ENCODE measurements around the gene FKBP14.
"Not testable (repeated sequence)": the region's sequence is repeated elsewhere in the genome, so short reads cannot be mapped to it uniquely, and the experiment has no call there.

FKBP14 gene

DNA sequence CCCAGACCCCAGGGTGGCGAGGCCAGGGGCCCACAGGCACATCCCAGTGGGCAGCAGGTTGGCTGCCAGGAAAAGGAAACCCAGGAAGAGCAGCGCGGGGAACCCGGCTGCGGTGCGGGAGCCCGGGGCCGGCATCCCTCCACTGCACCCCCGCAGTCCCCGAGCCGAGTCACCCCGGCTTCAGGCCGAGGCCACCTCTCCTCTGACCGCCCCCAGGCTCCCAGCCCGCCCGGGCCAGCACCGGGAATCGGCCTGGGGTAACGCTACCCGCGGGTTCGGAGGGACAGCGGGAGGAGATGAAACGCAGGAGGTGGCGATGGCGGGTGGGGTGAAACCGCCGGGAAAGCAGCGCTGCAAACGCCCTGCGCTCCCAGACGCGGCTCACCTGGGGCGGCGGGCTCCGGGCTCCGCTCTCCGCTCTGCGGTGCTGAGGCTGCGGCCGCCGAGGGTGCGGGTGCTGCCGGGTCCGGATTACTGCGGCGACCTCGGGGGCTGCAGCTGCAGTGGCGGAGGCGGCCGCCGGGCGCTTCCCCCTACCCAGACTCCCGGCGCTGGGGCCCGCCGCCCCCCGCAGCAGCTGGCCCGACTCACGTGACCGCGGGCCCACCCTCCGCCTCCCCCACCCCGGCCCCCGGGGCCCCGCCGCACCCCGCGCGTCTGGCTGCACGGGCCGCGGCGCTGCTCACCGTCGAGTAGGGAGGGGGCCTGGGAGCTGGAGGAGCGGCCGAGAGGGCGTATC, 37.1 kb downstream of the FKBP14 start, which contains the start of gene SCRN1:
SCRN1 (minus strand) TSS at position 545 of the 739 bp plus-strand sequence. CDS start 20,734 bp downstream, outside the sequence.
- peak; percentile 53 for DNase-seq

DNA sequence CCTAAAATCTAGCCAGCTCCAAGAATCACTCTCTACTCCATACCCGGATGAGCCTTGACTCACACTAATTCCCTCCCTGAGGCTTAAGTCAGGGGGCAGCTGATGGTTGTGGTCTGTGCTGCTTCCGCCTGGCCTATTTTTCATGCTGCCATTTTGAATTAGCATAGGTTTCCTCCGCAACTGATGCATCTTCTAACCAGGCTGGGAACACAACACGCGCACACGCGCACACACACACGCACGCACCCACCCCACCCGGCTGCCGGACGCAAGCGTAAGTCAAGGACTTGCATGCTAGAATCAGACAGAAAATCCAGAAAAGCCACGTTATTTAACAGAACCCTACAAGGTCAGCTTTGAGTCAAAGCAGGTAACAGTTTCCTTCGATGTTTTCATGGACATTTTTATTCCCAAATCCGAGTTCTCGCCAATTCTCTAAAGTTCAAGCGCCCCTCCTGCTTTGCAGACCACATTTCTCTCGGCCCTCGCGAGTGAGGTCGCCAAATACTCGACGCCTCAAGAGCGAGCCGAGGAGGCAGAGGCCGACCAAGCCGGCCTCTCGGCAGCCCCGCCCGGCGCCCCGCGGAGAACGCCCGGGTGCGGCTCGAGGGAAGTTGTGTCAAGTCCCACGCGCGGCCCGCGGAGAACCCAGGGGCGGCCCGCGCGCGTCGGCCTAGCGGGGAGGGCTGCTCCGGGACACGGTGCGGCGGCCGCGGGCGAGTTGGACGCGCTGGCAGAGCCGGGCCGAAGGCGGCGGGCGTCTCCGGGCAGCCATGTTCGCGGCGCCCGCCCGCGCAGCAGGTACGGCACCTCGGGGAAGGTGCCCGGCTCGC, 37.9 kb downstream of the FKBP14 start:
- DNase-seq: peak; percentile 32

DNA sequence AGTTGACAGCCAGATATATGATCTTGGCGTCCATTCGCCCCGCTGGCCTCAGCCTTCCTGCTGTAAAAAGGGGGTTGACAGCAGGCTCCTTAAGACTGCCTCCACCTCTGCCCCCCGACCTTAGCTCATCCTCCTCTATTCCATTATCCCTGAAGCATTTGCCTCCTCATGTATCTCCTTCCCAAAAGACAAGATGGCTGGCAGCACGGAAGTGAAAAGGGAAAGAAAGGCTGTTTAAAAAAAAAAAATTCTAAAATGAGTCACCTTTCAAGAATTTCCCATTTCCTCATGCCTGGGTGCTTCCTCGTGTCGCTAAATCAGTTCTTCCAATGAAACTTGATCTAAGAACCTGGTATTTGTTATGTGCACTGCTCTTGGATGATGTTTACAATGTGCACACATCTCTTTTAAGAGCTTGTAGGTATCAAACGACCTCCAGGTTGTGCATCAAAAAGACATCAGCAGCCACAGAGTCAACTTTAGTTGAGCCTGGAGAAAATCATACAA, 38.6 kb downstream of the FKBP14 start:
- DNase-seq: no peak

DNA sequence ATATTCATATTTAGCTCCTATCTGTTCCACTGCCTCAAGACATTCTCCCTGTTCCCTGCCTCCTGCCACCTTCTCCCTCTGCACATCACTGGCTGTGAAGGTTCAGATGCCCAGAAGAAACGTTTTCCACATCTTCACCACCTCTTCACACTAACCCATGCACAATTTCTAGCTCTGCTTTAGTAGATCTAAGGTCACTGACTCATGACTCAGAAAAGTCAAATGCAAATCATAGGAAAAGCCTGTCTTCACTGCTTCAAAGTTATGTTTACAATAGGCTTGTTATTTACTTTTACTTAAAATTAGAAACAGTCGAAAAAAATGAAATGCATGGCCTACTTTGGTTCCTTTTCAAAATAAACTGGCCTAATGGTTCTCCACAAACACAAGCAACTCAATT, 39.4 kb downstream of the FKBP14 start:
- DNase-seq: no peak

DNA sequence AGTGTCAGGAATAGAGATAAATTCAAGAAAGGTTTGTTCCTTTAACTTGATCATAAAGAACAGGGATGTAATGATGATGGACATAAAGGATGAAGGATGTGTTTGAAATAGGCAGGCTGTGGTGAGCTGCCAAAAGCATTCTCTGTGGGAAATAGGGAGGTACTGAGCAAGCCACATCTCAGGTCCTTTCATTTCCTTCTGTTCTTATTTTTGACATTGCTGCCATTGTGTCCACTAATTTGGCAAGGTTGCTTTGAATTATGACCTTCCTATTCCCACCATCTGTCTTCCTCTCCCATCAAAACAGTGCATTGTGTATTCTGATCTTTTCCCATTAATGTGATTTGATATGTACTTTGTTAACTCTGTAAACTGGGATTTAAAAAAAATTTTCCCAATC, 46.4 kb downstream of the FKBP14 start:
- no peak for DNase-seq

DNA sequence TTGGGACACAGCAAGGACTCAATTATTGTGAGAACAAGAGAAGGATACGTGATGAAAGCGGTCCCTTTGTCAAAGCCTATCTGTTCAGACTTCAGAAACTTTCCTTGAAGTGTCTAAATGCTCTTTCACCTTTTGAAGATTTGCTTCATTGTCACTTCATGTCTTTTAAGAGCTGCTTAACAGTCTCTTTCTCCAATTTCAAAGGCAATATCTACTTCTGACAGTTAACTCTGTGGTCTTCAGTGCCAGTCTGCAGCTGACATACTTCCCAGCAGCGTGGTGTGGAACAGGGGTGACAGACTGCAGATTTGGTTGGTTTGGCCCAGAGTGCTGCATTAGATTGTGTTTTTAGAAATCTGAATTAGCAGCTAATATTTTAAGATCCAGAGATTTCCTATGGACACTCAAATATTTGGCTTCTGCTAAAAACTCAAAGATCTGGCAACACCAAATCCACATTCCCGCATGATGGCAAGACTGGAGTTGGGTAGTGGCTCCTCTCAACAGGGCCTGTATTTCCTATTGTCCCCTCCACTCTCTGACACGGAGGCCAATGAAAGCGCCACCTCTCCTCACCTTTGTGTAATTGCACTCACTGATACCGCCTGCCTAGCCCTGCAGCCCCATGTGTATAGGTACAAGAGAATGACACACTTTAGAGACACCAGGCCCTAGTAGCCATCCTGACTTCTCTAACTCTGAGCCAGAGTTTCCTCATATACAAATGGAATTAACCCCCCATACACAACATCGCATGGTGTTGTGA, 48.4 kb downstream of the FKBP14 start:
- no peak for DNase-seq

DNA sequence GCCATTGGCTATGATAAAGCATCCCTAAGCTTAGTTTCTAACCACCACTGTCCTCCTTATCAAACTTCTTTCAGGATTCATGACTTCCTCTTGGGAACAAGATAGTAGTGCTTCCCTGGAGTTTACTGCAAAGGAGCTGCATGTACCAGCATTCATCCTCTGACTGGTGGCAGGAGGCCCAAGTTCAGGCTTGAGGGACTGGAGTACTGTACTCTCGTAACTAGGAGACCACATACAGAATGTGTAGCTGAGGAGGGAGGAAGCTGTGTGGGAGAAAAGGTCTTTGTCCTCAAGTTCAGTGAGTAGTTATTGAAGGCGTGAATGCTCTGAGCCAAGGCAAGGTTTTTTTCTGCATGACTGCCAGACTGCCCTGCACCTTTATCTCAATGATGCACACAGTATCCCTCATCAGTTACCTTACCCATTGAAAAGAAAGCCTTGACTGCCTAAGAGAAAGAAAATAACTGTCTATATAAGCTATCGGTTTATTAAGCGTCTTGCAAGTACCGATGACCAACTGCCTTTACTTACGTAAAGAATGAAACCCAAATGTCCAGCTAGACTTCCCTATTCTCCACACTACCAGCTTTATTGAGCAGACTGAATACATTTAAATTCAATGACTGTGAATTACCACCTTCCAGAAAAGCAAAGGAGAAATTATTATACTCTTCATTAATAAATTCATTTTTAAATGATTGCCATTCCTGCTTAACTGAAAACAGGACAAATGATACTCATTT, 49.7 kb downstream of the FKBP14 start:
- no peak for DNase-seq

DNA sequence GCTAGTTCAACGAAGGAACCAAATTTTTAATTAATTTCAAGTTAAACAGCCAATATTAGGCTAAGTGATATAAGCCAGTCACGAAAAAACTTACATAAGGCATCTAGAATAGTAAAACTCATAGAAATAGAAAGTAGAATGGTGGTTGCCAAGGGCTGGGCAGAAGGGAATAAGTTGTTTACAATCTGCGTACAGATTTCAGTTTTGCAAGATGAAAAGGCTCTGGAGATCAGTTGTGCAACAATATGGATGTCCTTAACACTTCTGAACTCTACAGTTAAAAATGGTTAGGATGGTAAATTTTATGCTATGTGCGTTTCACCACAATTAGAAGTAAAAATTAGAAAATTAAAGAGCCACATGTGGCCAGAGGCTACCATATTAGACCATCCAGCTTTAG, 50.2 kb downstream of the FKBP14 start:
- DNase-seq: no peak

DNA sequence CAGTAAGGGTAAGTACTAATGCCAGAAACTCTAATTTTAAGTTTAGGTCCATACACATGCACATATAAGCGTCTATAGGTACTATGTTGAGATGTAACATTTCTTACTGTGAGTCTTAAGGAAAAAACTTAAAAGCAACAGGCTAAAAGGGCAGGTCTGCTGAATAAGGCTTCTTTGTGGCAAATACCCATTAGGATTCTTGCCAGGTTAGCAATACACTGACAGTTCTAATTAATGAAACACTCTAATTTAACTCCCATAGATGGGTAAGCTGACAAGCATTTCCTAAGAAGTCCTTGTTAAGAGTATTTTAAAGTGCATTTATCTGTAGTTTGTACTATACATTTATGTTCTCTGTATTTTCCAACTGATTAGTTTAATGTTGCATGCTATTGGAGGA, 50.9 kb downstream of the FKBP14 start:
- no peak for DNase-seq

DNA sequence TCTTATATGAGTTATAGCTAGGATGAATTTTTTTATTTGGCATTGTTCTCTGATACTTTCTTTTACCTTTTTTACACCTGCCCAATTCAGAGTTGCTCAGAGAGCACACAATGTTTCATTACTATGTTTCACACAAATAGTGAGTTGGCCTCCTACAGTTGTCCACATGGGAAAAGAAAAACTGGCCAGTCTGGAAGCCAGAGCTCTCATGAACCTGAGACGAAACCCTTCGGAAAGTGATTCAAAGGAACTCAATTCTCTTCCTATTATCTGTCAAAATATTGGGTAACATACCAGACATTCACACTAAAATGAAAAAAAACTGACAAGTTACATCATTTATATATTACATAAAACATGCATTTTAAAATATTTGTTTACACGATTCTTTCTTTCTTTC, 52.2 kb downstream of the FKBP14 start:
- DNase-seq: no peak

DNA sequence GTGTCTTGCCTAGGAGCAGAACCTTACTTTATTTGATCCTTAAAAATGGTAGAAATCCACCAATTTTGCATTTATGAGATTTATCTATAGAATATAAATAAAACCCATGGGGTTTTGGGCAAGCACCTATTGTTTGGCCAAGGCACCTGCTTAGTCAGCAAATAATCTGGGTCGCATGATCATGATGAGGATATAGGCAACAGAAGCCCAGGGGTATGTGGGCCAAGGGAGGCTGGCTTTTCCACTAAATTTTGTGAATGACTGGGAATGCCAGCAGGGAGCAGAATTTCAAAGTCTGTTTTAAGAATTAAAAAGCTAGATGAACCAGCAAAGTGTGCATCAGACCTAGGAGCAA, 54.2 kb downstream of the FKBP14 start:
- no peak for DNase-seq

DNA sequence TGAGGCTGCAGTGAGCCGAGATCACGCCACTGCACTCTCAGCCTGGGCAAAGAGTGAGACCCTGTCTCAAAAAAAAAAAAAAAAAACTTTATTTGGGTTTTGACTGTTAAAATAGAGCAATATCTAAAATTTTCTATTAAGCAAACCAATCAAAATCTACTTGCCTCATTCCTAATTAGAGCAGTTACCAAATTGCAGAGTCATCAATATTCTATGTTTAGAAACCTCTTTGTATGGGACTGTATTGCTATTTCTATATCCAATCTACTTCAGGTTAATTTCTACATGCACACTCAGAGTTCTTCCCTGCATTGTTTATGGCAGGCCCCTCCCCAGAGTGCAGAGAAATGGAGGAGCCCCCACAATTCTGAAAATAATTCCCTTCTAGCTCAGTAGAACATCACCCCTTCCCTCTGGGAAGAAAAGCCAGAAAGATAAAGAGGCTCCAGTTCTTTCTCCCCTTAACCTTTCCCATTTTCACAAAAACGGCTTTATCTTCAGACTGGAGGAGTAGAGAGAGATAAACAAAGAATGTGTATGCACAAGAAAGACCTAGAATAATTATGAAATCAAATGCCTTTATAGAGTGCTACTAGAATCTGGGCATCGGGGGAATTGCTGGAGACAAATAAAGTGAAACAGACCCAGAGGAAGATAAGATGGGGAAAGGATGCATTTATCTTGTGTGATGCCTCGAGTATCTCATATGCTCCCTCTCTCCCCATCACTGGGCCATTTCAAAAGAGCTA, 54.8 kb downstream of the FKBP14 start:
- no peak for DNase-seq

DNA sequence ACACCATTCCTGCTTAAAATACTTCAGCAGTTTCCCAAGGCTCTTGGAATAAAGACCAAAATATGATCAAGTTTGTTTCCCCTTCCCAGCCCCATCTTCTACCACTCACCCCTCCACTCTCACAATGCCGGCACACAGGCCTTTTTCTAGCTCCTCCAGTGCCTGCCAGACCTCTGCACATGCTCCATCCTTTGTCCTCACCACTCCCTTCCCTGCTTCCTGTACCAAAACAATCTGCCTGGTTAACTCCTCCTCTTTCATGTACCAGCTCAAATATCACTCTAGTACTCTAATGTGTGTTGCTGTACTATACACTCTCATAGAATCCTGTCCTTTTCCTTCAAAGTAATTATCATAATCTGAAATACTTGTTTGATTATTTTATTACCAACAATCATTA, 56.3 kb downstream of the FKBP14 start:
- no peak for DNase-seq

DNA sequence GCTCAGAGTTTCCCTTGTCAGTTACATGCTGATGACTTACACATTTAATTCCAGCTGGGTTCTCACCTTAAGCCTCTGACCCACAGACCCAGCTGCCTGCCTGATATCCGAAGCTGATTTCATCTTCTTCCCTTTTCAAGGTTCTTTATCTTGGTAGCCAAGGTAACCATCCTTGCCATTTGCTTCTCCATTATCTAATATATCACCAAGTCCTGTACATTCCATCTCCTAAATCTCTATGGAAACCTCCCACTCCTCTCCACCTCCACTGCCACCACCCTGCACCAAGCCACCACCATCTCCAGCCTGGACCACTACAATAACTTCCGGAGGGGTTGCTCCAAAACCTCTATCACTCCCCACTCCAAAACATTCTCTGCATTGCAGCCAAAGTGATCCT, 56.8 kb downstream of the FKBP14 start:
- DNase-seq: no peak

DNA sequence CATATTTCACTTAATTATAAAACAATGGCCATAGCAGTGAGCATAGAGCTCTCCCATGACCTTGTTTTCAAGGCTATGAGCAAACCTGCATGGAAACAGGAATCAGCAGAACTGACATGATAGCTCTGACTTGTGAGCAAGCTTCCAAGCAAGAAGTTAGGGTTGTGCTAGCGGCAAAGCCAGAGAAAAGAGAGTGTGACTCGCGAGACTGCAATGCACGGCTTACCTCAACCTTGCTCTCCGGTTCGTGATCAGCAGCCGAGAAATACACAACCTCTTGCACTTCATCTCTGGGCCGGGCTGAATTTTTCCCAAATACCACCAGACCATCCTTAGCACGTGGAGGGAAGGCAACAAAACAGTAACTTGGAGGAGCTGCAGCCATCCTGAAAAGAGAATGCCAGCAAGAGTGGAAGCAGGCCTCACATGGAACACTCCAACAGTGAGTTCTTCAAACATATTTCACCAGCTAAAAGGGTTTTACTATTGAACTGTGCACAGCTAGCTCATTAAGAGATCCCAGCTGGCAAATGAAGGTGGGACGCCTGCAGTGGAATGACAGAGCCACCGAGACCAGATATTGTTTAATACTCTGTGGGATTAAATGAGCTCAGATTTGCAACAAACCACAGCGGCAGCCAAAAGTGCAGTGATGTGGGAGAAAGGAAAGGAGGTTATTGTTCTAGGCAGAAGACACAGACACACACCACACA, 57.7 kb downstream of the FKBP14 start:
- DNase-seq: no peak

DNA sequence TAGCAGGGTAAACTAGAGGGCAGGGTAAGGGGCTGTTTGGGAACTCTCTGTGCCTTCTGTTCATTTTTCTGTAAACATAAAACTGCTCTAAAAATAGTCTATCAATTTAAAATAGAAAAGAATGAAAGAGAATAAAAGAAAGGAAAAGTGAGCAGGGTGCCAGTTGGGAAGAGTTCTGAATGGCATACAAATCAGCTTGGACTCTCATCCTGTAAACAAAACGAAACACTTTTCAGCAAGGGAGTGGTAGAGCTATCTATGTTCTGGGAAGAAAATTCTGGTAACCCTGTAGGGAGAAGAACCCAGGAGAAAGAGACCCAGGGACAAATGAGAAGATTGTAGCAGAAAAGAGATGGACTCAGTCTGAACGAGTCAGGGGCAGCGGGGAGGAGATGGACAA, 61.5 kb downstream of the FKBP14 start:
- DNase-seq: no peak

DNA sequence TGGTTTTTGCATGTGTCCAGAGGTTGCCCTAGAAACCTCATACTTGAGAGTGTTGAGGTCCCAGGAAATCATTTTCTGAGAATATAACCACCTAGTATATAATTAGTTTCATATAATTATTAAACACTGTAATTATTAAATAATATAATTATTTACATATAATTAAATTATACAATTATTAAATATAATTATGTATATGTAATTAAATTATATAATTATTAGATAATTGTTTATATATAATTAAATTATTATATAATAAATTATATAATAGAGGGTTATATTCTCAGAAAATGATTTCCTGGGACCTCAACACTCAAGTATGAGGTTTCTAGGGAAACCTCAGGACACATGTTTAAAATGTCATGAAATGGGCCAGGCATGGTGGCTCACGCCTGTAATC, 64.5 kb downstream of the FKBP14 start:
- no peak for DNase-seq

DNA sequence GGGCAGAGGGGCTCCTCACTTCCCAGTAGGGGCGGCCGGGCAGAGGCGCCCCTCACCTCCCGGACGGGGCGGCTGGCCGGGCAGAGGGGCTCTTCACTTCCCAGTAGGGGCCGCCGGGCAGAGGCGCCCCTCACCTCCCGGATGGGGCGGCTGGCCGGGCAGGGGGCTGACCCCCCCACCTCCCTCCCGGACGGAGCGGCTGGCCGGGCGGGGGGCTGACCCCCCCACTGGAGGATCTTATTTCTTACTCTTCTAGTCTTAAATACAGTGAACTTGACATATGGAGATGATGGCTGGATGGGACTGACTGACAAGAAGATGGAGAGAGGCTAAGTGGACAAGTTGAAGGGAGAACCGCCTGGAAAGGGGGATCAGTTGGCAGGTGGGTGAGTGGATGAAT, 64.9 kb downstream of the FKBP14 start:
- DNase-seq: not testable (repeated sequence)
